A673 (cell line): Measurements from ENCODE around the gene CTSD. TPM values are rescaled to one million over a fixed set of nuclear protein-coding genes. Genes with fewer than 3 reads are reported as not detected.
"Not testable (repeated sequence)": the region's sequence is repeated elsewhere in the genome, so short reads cannot be mapped to it uniquely, and the experiment has no call there.

Experiments
- BruUV-seq: library from RNA; stranded (reverse); fragments of 400-500 nt; replicated peaks from 2 replicates; lab custom pipeline; 2021; lab: Mats Ljungman, UMichigan
- CTCF ChIA-PET: fragments of 300-600 bp; sonication (Branson Sonifier 250); formaldehyde crosslinking; loops from one replicate; lab custom pipeline; 2022; ENCODE audit warnings: antibody characterized with exemption; lab: Charles Lee
- POLR2A ChIA-PET: fragments of 300-600 bp; sonication (Branson Sonifier 250); formaldehyde crosslinking; loops from one replicate; lab custom pipeline; 2022; ENCODE audit warnings: antibody characterized with exemption; ENCODE audit not compliant: low non-redundant PET; lab: Charles Lee
- DNase-seq: peaks from one replicate; pipeline ENCODE4 v3.0.0-alpha.2; 2015; ENCODE audit warnings: low spot score
- H3K27ac ChIP-seq: fragments of 200-600 bp; sonication (generic); 2 replicates; pipeline ENCODE4 v1.5.1; 2016; ENCODE audit warnings: mixed run types, low read depth, mild to moderate bottlenecking, mixed read lengths, antibody characterized with exemption, low read length; ENCODE audit not compliant: poor library complexity, severe bottlenecking
- H3K27me3 ChIP-seq: fragments of 200-600 bp; sonication (generic); replicated peaks from 2 replicates; pipeline ENCODE4 v1.6.1; 2017; ENCODE audit warnings: mixed run types, low read depth, mild to moderate bottlenecking, mixed read lengths, antibody characterized with exemption, low read length; ENCODE audit not compliant: insufficient read depth, poor library complexity
- H3K36me3 ChIP-seq: fragments of 200-600 bp; sonication (generic); 2 replicates; pipeline ENCODE4 v1.6.1; 2016; ENCODE audit warnings: mixed run types, mild to moderate bottlenecking, mixed read lengths, antibody characterized with exemption, low read length; ENCODE audit not compliant: insufficient read depth, poor library complexity, severe bottlenecking
- H3K4me1 ChIP-seq: fragments of 200-600 bp; sonication (generic); 2 replicates; pipeline ENCODE4 v1.6.1; 2017; ENCODE audit warnings: mixed run types, mild to moderate bottlenecking, mixed read lengths, antibody characterized with exemption, low read length; ENCODE audit not compliant: insufficient read depth, poor library complexity, severe bottlenecking
- H3K4me3 ChIP-seq: fragments of 200-600 bp; sonication (generic); 2 replicates; pipeline ENCODE4 v1.5.1; 2016; ENCODE audit warnings: low read depth, mixed run types, mild to moderate bottlenecking, mixed read lengths, low read length; ENCODE audit not compliant: poor library complexity, severe bottlenecking
- H3K9me3 ChIP-seq: fragments of 200-600 bp; sonication (generic); 2 replicates; pipeline ENCODE4 v1.6.1; 2016; ENCODE audit warnings: mixed run types, low read depth, mild to moderate bottlenecking, mixed read lengths, antibody characterized with exemption, low read length; ENCODE audit not compliant: poor library complexity, severe bottlenecking
- EZH2 ChIP-seq: fragments of 200-600 bp; sonication (generic); IDR thresholded peaks from 2 replicates; pipeline ENCODE4 v1.6.1; 2017; ENCODE audit warnings: borderline replicate concordance, low read depth, mild to moderate bottlenecking, mixed read lengths, antibody characterized with exemption, low read length; ENCODE audit not compliant: poor library complexity, severe bottlenecking
- intact Hi-C: fragments of 100-400 bp; cut with micrococcal nuclease; formaldehyde crosslinking; loops from one replicate; pipeline ENCODE4 v1.10.0; 2022; ENCODE audit not compliant: unreplicated experiment
- total RNA-seq: library from RNA; stranded (reverse); gene quantifications from 2 replicates; pipeline ENCODE4 v1.2.3, GENCODE V29; 2021
- TF ChIP-seq, protein P1 (sequence below): fragments of 300-800, 200-600 bp; sonication (generic); conservative IDR thresholded peaks from 2 replicates; pipeline ENCODE4 v1.5.1; 2017; ENCODE audit warnings: low read depth, mild to moderate bottlenecking, antibody characterized with exemption, low read length, moderate library complexity, mixed read lengths

The CTSD gene
- total RNA-seq, 1 experiment from 2014 or later, result 159 TPM

DNA sequence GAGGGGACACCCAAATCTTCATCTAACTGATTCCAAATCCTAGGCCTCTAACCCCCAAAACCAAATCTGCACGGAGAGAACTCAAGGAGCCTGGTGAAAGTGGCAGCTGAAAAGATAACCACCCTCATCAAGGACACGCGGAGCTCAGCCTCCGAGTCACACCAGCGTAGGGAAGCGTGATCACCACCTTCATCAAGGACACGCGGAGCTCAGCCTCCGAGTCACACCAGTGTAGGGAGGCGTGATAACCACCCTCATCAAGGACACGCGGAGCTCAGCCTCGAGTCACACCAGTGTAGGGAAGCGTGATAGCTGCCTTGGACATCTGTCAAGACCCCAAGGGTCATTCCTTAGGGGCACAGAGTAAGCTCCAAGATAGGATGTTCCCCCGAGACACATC, 41.8 kb upstream of the CTSD start:
- POLR2A ChIA-PET, result no interaction called here

DNA sequence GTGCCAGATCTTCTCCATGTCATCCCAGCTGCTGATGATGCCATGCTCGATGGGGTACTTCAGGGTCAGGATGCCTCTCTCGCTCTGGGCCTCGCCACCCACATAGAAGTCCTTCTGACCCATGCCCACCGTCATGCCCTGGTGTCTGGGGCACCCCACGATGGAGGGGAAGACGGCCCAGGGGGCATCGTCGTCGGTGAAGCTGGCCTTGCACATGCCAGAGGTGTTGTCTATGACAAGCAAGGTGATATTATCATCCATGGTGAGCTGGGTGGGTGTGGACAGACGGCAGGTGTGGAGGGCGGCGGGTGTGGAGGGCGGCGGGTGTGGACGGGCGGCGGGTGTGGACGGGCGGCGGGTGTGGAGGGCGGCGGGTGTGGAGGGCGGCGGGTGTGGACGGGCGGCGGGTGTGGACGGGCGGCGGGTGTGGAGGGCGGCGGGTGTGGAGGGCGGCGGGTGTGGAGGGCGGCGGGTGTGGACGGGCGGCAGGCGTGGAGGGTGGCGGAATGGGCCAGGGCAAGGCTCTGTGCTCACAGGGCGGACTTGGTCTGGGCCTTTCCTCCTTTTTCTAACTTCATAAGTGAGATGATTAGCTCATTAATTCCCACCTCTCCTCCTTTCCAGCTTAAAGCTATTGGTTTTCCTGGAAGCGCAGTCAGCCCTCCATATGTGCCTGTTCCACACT, 40.2 kb upstream of the CTSD start:
- H3K4me3 ChIP-seq, H3K27me3 ChIP-seq, BruUV-seq, POLR2A ChIA-PET, intact Hi-C loops, H3K27ac ChIP-seq, DNase-seq, CTCF ChIA-PET, H3K36me3 ChIP-seq, H3K4me1 ChIP-seq, H3K9me3 ChIP-seq: not testable (repeated sequence)

More for the DNA sequence above, 41.8 kb upstream of the CTSD start:
- H3K4me1 ChIP-seq, result no peaks in the 10 kb centered on the region
- no peak for DNase-seq
- no peaks in the 10 kb centered on the region for H3K36me3 ChIP-seq
- intact Hi-C loops, result no loop called here
- CTCF ChIA-PET, result no interaction called here
- BruUV-seq, result no TSS peak
- peaks cover under 1% of the 10 kb centered on the region for H3K27me3 ChIP-seq
- TF ChIP-seq EZH2, result no peak
- TF ChIP-seq, protein P1, sequence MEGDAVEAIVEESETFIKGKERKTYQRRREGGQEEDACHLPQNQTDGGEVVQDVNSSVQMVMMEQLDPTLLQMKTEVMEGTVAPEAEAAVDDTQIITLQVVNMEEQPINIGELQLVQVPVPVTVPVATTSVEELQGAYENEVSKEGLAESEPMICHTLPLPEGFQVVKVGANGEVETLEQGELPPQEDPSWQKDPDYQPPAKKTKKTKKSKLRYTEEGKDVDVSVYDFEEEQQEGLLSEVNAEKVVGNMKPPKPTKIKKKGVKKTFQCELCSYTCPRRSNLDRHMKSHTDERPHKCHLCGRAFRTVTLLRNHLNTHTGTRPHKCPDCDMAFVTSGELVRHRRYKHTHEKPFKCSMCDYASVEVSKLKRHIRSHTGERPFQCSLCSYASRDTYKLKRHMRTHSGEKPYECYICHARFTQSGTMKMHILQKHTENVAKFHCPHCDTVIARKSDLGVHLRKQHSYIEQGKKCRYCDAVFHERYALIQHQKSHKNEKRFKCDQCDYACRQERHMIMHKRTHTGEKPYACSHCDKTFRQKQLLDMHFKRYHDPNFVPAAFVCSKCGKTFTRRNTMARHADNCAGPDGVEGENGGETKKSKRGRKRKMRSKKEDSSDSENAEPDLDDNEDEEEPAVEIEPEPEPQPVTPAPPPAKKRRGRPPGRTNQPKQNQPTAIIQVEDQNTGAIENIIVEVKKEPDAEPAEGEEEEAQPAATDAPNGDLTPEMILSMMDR, result no peak
- H3K4me3 ChIP-seq, result no peak overlapping the region
- H3K27ac ChIP-seq, result no peak overlapping the region
- H3K9me3 ChIP-seq, result no peaks in the 10 kb centered on the region

DNA sequence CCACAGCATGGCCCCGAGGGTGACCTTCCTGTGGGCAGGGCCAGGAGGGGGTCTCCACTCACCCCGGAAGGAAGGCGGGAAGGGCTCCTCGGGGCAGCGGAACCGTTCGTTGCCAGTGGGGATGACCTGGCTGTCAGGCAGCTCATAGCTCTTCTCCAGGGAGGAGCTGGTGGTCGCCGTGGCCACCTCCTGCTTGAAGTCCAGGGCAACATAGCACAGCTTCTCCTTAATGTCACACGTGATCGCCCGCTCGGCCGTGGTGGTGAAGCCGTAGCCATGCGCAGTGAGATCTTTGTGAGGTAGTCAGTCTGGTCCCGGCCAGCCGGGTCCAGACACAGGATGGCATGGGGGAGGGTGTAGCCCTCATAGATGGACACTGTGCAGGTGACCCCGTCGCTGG, 39.5 kb upstream of the CTSD start:
- no TSS peak for BruUV-seq
- no peaks in the 10 kb centered on the region for H3K36me3 ChIP-seq
- H3K27me3 ChIP-seq, result no peaks in the 10 kb centered on the region
- TF ChIP-seq, protein P1, result no peak
- no peak for TF ChIP-seq EZH2
- intact Hi-C loops, result no loop called here
- no peak overlapping the region for H3K4me3 ChIP-seq
- no peak for DNase-seq
- no peaks in the 10 kb centered on the region for H3K9me3 ChIP-seq
- CTCF ChIA-PET, result no interaction called here
- POLR2A ChIA-PET, result no interaction called here
- no peak overlapping the region for H3K27ac ChIP-seq
- no peaks in the 10 kb centered on the region for H3K4me1 ChIP-seq
